ENCODE results near the gene MAPK11. TPM values are rescaled to one million over a fixed set of nuclear protein-coding genes. Genes with fewer than 3 reads are reported as not detected.
A peak's percentile ranks its signal among the peaks of the same experiment; 100 is the strongest.

The MAPK11 gene
- total RNA-seq, 4 donors from 2014 or later, result 2.0 to 14.0 (median 2.5) TPM; not detected in 1

DNA sequence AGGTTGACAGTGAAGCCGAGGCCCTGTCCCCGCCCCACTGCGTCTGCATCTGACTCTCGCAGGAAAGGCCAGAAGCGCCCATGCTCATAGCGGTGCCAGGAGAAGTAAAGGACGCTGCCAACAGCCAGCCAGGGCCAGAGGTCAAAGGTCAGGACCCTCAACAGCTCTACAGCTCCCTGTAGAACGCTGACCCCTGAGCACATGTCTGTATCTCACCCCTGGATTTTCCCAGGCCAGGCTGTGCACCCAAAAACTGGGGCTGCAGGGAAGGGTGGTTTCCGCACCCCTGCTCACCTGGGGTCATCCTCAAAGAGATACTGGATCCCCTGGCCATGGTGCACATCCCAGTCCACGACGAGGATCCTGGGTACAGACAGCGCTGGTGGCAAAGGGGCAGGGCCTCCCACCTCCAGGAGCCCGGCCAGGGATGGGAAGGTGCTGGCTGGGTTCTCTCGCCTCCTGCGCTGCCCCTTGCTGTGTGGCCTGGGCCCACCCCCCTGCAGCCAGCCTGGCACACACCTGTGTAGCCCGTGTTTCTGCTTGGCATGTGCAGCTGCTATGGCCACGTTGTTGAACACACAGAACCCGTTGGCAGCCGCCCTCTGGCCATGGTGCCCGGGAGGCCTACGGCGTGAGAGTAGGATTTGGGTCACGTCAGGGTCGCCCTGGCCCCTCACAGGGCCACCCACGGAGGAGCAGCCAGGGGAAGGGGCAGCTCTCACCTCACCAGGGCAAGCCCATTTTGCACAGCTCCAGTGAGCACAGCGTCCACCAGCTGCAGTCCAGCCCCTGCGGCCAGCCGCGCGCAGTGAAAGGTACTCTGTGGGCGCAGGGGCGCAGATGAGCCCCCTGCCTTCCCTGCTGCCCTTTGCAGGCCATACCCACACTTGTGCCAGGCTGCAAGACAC lies 20.6 kb downstream of the MAPK11 start:
- Histone ChIP-seq H3K4me1 (peaks cover 9 to 58% (median 35%) of the 10 kb centered on the region in 4 donors), H3K36me3 (peaks cover 0 to 13% (median 0%) of the 10 kb centered on the region in 3 donors), H3K27ac (no peak overlapping the region), H3K27me3 (no peaks in the 10 kb centered on the region), H3K9me3 (no peaks in the 10 kb centered on the region), H3K4me3 (peak overlapping the region in 2 of 4 donors; percentile 74 to 87)
- DNase-seq, result no peak
- TF ChIP-seq, protein P1, sequence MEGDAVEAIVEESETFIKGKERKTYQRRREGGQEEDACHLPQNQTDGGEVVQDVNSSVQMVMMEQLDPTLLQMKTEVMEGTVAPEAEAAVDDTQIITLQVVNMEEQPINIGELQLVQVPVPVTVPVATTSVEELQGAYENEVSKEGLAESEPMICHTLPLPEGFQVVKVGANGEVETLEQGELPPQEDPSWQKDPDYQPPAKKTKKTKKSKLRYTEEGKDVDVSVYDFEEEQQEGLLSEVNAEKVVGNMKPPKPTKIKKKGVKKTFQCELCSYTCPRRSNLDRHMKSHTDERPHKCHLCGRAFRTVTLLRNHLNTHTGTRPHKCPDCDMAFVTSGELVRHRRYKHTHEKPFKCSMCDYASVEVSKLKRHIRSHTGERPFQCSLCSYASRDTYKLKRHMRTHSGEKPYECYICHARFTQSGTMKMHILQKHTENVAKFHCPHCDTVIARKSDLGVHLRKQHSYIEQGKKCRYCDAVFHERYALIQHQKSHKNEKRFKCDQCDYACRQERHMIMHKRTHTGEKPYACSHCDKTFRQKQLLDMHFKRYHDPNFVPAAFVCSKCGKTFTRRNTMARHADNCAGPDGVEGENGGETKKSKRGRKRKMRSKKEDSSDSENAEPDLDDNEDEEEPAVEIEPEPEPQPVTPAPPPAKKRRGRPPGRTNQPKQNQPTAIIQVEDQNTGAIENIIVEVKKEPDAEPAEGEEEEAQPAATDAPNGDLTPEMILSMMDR (IDR thresholded peaks at IDR 0.05), result no peak
- TF ChIP-seq POLR2A (IDR thresholded peaks at IDR 0.05), result no peak

DNA sequence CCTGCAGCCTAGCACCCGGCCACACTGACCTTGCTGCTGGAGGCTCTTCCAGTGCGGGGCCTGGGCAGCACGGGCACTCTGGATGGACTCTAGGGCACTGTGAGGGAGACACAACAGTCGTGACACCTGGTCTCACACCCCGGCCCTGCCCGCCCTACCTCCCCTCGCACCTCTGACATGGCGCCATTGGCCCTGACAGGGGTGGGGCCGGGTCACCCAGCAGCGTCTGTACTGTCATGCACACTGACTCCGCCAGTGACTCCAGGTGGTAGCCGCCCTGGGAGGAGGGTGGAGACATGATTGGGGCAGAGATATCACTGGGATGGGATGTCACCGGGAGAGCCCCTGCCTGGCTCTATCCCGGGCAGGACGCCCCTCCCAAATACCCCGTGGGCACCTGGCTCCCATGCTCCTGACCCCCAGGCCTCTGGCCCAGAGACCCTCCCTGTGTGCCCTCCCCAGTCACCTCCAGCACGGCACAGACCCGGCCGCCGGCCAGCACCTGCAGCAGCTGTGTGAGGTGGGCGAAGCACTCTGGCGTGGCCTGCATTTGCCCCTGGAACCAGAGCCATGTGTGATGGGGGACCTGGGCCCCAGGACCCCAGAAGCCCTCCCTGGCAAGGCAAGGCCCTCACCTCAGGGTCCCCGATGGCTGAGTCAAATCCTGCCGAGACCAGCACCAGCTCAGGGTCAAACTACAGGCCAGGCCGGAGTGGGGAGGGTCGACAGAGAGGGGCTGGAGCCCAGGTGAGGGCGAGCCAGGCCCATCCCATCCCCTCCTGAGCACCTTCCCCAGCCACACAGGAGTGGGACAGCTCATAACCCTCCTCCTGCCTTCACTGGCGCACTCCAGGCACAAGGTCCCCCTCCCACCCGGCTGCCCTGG lies 21.7 kb downstream of the MAPK11 start:
- DNase-seq, result no peak
- no peak overlapping the region for H3K4me3 ChIP-seq
- no peaks in the 10 kb centered on the region for H3K9me3 ChIP-seq
- peak overlapping the region in 2 of 4 donors; percentile 11 to 25 for H3K27ac ChIP-seq
- H3K4me1 ChIP-seq, result peaks cover 9 to 61% (median 35%) of the 10 kb centered on the region in 4 donors
- TF ChIP-seq POLR2A (IDR thresholded peaks at IDR 0.05), result no peak
- TF ChIP-seq, protein P1 (IDR thresholded peaks at IDR 0.05), result no peak
- H3K27me3 ChIP-seq, result no peaks in the 10 kb centered on the region
- peaks cover 0 to 13% (median 0%) of the 10 kb centered on the region in 3 donors for H3K36me3 ChIP-seq

DNA sequence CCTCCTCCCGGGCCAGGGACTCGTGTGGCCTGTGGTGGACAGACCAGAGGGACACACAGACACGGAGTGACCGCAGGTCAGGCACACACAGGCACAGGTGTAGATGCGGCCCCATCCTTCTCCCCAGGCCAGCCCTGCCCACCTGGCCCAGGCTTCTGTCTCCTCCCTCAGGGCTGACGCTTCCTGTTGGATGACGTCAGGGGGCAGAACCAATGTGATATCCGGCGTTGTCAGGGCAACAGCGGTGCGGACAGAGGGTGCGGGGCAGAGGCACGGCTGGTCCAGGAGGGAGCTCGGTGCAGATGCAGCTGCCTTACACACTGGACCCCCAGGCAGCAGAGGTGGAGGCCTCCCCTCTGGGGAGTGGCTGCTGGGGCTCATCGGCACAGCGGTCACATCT lies 22.4 kb downstream of the MAPK11 start:
- peak; percentile 66 to 83 (median 75) for DNase-seq
- Histone ChIP-seq H3K27ac (peak overlapping the region in 2 of 4 donors; percentile 11 to 25), H3K4me1 (peaks cover 9 to 68% (median 41%) of the 10 kb centered on the region in 4 donors)

DNA sequence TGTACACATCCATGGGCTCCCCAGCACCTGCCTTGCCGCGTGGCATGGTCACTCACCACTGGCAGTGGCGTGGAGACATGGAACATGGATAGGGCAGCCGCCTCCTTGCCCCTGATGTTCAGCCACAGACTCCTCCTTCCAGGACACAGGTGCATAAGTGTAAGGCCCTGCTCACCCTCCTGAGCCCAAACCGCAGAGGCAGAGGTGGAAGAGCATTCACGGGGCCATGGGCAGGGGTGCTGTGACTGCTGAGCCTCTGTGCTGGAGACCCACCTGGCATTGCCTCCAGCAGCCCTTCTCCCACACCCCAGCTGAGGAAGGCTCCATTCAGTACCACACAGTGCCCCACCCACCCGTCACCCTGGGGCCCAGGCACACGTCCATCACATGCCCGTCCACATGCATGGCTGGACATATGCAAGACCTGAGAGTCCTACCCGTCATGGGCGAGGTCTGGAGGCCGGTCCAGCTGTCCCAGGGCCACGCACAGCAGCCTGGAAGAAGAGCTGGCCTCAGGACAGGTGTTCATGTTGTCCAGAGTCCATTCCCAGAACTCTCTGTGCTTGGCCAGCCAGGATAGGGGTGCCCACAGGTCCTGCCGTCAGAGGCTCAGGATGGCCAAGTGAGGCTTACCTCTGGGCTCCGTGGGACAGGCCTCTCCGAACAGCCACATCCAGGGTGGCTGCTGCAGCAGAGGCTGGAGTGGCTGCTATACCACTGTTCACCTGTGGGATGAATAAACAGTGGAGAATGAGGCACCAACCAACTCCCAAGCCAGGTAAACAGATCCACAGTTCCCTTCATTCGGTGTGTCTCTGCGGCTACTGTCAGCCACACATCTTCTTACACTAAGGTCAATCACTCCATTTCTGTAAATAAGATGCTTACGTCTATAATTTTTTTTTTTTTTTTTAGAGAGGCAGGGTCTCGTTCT lies 23.7 kb downstream of the MAPK11 start:
- Histone ChIP-seq H3K27me3 (no peaks in the 10 kb centered on the region), H3K36me3 (peaks cover 0 to 13% (median 0%) of the 10 kb centered on the region in 3 donors), H3K4me1 (peaks cover 10 to 74% (median 46%) of the 10 kb centered on the region in 4 donors), H3K27ac (no peak overlapping the region), H3K4me3 (peak overlapping the region in 1 of 4 donors; percentile 77), H3K9me3 (no peaks in the 10 kb centered on the region)
- no peak for DNase-seq
- no peak for TF ChIP-seq POLR2A (IDR thresholded peaks at IDR 0.05)
- TF ChIP-seq, protein P1 (IDR thresholded peaks at IDR 0.05), result peak in 2 of 6 experiments; percentile 16 to 28

More for the DNA sequence above, 22.4 kb downstream of the MAPK11 start:
- Histone ChIP-seq H3K36me3 (peaks cover 0 to 13% (median 0%) of the 10 kb centered on the region in 3 donors), H3K27me3 (no peaks in the 10 kb centered on the region), H3K4me3 (no peak overlapping the region), H3K9me3 (no peaks in the 10 kb centered on the region)
- TF ChIP-seq, protein P1 (IDR thresholded peaks at IDR 0.05), result no peak
- no peak for TF ChIP-seq POLR2A (IDR thresholded peaks at IDR 0.05)

Data from Peyer's patch (tissue), 4 donors.